ENCODE data around the gene WDR11. TPM values are rescaled to one million over a fixed set of nuclear protein-coding genes. Genes with fewer than 3 reads are reported as not detected.

WDR11 gene
- total RNA-seq, 1 donor from 2014 or later, result 27.7 TPM

DNA sequence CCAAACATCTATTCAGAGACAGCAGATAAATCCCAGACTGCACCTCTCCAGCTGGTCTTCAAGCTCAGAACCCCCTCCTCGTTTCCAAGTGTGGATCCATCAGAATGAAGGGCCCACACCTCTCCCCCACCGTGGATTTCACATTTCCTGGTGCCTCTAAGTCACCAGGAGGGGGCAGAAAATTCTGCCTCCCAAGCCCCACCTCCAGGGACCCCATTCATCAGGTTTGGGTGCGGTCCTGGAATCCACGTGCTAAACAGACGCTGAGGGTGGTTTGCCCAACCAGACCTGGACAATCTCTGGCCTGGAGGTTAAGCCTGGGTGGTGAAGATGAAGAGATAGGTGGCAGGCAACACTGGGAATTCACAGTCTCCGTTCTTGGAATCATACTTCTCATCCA, 92.4 kb downstream of the WDR11 start:
- DNase-seq (ENCODE audit: low read depth), result no peak

GRCh38 chr10:120944586-120945125, 93.5 kb downstream of the WDR11 start:
- DNase-seq (ENCODE audit: low read depth), result no peak

- DNase-seq (ENCODE audit: low read depth), result no peak
Observed at GRCh38 chr10:120945182-120945581, 94.0 kb downstream of the WDR11 start.

- DNase-seq (ENCODE audit: low read depth), result peak; percentile 13
Observed at GRCh38 chr10:120945801-120946302, 94.7 kb downstream of the WDR11 start.

- no peak for DNase-seq (ENCODE audit: low read depth)
Observed at GRCh38 chr10:120946497-120946896, 95.3 kb downstream of the WDR11 start.

- DNase-seq (ENCODE audit: low read depth), result peak; percentile 72
Observed at GRCh38 chr10:120948889-120949608, 97.9 kb downstream of the WDR11 start.

DNA sequence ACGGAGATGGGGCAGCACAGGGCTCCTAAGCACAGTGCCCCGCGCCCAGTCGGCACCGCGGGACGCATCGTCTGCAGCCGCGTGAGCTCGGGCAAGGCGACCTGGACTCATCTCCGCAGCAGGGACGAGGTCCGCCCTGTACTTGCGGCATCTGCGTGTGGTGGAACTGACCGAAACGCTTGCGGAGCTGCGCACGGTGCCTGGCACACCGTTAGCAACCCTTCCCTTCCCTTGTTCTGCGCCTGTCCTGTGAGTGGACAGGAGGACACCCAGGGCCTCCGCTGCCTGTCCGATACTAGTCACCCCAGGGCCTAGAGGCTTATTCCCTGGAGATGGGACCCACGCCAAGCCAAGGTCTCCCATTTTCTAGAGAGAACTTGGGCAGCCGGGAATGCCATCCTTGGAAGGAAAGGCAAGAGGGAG, 98.5 kb downstream of the WDR11 start:
- no peak for DNase-seq (ENCODE audit: low read depth)

DNA sequence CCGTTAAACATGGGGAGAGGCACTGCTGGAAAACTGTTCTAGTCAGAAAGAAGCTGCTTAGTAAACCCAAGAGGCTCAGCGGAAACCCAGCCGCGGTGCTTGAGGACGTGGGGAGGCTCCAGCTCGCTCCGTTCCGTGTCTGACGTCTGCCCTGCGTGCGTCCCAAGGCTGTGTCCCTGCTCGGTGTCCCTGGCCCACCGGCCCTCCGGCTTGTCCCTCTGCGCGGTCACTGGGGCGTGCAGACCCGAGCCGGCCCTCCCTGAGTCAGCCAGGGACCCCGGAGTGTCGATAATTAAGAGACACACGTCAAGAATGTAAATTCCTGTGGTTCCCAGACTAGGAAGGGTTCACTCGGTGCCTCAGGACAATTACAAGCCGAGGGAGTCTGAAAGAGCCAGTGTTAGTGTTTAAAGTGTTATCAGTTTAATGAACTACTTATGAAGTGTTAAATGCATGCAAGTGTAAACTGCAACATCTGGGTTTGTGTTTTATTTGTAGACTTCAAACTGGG, 98.9 kb downstream of the WDR11 start:
- no peak for DNase-seq (ENCODE audit: low read depth)

DNA sequence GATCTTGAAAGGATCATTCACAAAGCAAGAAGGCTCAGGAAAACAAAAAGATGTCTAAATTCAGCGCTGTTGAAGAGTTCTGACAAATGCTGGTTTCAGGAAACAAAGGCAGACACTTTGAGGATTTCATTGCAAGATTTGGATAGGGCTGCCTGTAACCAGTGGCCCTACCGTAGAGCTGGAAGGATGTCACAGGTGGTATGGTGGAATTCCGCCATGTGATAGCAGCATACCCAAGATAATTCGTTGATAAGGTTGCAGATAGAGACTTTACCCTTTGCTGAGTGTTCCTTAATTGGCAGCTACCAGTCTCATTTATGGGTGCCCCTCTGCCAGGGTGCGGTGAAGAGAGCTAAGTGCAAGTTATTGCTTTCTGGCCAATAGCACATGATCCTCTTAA, 100.1 kb downstream of the WDR11 start:
- no peak for DNase-seq (ENCODE audit: low read depth)

DNA sequence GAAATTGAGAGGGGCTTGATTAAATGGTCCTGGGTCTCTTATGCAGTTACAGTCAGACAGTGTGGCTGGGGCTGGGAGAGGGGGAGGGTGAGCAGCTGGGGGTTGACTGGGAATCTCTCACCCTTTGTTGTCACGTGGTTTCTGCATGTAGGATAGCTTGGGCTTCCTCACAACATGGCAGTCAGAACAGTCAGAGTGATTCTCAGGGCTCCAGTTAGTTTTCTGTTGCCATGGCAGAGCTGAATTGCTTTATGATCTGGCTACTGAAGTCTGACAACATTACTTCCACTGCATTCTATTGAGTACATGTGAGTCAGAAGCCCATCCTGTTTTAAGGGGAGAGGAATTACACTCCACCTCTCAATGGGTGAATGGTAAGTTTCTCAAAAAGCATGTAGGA, 102.7 kb downstream of the WDR11 start:
- no peak for DNase-seq (ENCODE audit: low read depth)

All from myocyte (in vitro differentiated cells).